Vagina (tissue), 2 donors: ENCODE measurements around the gene OR52I2.

Experiments used
- POLR2A ChIP-seq, 2 donors: fragments of 450-650 bp; IDR thresholded peaks; one replicate each; pipeline ENCODE4 v1.6.1; 2017; ENCODE audit warnings: antibody characterized with exemption in 2 of 2, mild to moderate bottlenecking in 2 of 2, moderate library complexity in 2 of 2
- POLR2AphosphoS5 ChIP-seq, 2 donors: sonication (generic); formaldehyde crosslinking; IDR thresholded peaks; one replicate each; pipeline ENCODE4 v1.9.0; 2017; ENCODE audit warnings: antibody characterized with exemption in 2 of 2, mild to moderate bottlenecking in 2 of 2, low read depth in 1 of 2; ENCODE audit not compliant: insufficient read depth in 1 of 2

GRCh38 chr11:4642043-4642442 is 60.5 kb downstream of the OR52I2 start:
- TF ChIP-seq POLR2A (IDR thresholded peaks at IDR 0.05) (no peak), POLR2AphosphoS5 (IDR thresholded peaks at IDR 0.05; ENCODE audit: insufficient read depth in 1 of 2, low read depth in 1 of 2) (no peak)
